PC-3 (cell line): ENCODE results near the gene NTF3. TPM values are rescaled to one million over a fixed set of nuclear protein-coding genes. Genes with fewer than 3 reads are reported as not detected.

Experiments
- ATAC-seq: fragments of 200-7000 bp; cut with Tn5 transposase; 2 replicates; pipeline ENCODE4 v1.9.1; 2020; ENCODE audit warnings: mild to moderate bottlenecking, moderate library complexity
- BruUV-seq: library from RNA; stranded (reverse); fragments of 400-500 nt; replicated peaks from 2 replicates; lab custom pipeline; 2021; lab: Mats Ljungman, UMichigan
- CTCF ChIA-PET: fragments of 300-600 bp; sonication (Branson Sonifier 250); formaldehyde crosslinking; loops from one replicate; lab custom pipeline; 2022; ENCODE audit warnings: antibody characterized with exemption; lab: Charles Lee
- POLR2A ChIA-PET: fragments of 300-600 bp; sonication (Branson Sonifier 250); formaldehyde crosslinking; loops from one replicate; lab custom pipeline; 2022; ENCODE audit warnings: antibody characterized with exemption; ENCODE audit not compliant: unreplicated experiment; lab: Charles Lee
- DNase-seq: peaks from one replicate; pipeline ENCODE4 v3.0.0-alpha.2; 2015
- H2AFZ ChIP-seq: fragments of 300-600 bp; sonication (generic); 2 replicates; pipeline ENCODE4 v1.6.0; 2016; ENCODE audit warnings: antibody characterized with exemption, low read length
- H3F3A ChIP-seq: fragments of 300-600 bp; sonication (generic); one replicate; pipeline ENCODE4 v1.6.0; 2017; ENCODE audit warnings: antibody characterized with exemption, low read length, control low read depth, mild to moderate bottlenecking; ENCODE audit not compliant: unreplicated experiment
- H3K27ac ChIP-seq: fragments of 300-600 bp; sonication (generic); 2 replicates; pipeline ENCODE4 v1.5.1; 2016; ENCODE audit warnings: mild to moderate bottlenecking, low read length
- H3K27me3 ChIP-seq: fragments of 300-600 bp; sonication (generic); 2 replicates; pipeline ENCODE4 v1.6.1; 2016; ENCODE audit warnings: low read length, mixed read lengths
- H3K36me3 ChIP-seq: fragments of 300-600 bp; sonication (generic); 2 replicates; pipeline ENCODE4 v1.6.1; 2016; ENCODE audit warnings: low read depth, mixed run types, low read length, mixed read lengths
- H3K4me1 ChIP-seq: fragments of 300-600 bp; sonication (generic); 2 replicates; pipeline ENCODE4 v1.5.1; 2016; ENCODE audit warnings: low read length; ENCODE audit not compliant: insufficient read depth
- H3K4me2 ChIP-seq: fragments of 300-600 bp; sonication (generic); 2 replicates; pipeline ENCODE4 v1.6.0; 2016; ENCODE audit warnings: low read length
- H3K4me3 ChIP-seq: fragments of 300-600 bp; sonication (generic); 2 replicates; pipeline ENCODE4 v1.5.1; 2016; ENCODE audit warnings: mild to moderate bottlenecking, low read length, mixed read lengths
- H3K79me2 ChIP-seq: fragments of 300-600 bp; sonication (generic); 2 replicates; pipeline ENCODE4 v1.6.1; 2017; ENCODE audit warnings: low read length, mixed read lengths
- H3K9ac ChIP-seq: fragments of 300-600 bp; sonication (generic); 2 replicates; pipeline ENCODE4 v1.6.0; 2016; ENCODE audit warnings: mild to moderate bottlenecking, low read length
- H3K9me2 ChIP-seq: fragments of 300-600 bp; sonication (generic); replicated peaks from 2 replicates; pipeline ENCODE4 v1.6.1; 2016; ENCODE audit warnings: mixed run types, low read length, mixed read lengths
- H3K9me3 ChIP-seq: fragments of 300-600 bp; sonication (generic); 2 replicates; pipeline ENCODE4 v1.6.1; 2016; ENCODE audit warnings: low read length, mixed read lengths
- H4K20me1 ChIP-seq: fragments of 300-600 bp; sonication (generic); 2 replicates; pipeline ENCODE4 v1.6.1; 2016; ENCODE audit warnings: low read length, mixed read lengths
- CTCF ChIP-seq: fragments of 300-600 bp; sonication (generic); conservative IDR thresholded peaks from 2 replicates; pipeline ENCODE4 v1.5.1; 2017; ENCODE audit warnings: antibody characterized with exemption, low read depth, mild to moderate bottlenecking, low read length
- EZH2 ChIP-seq: fragments of 300-600 bp; sonication (generic); IDR thresholded peaks from one replicate; pipeline ENCODE4 v1.6.1; 2017; ENCODE audit warnings: antibody characterized with exemption, mild to moderate bottlenecking, low read length; ENCODE audit not compliant: unreplicated experiment
- EZH2phosphoT487 ChIP-seq: fragments of 300-600 bp; sonication (generic); IDR thresholded peaks from 2 replicates; pipeline ENCODE4 v1.6.1; 2018; ENCODE audit warnings: mild to moderate bottlenecking, antibody characterized with exemption, low read length, borderline replicate concordance
- intact Hi-C: fragments of 100-400 bp; cut with micrococcal nuclease; formaldehyde crosslinking; loops from 2 replicates; pipeline ENCODE4 v1.9.0; 2023
- total RNA-seq: library from RNA; depleted of rRNA; stranded (reverse); fragments of >200 nt; gene quantifications from 2 replicates; pipeline ENCODE4 v1.2.3, GENCODE V29; 2014

NTF3 gene
- total RNA-seq, 1 experiment from 2014 or later, result not detected

- H3K27me3 ChIP-seq, result no peaks in the 10 kb centered on the region
- no peaks in the 10 kb centered on the region for H3K4me1 ChIP-seq
- POLR2A ChIA-PET, result no interaction called here
- H3K79me2 ChIP-seq, result no peaks in the 10 kb centered on the region
- CTCF ChIA-PET, result no interaction called here
- no peak for TF ChIP-seq EZH2
- TF ChIP-seq EZH2phosphoT487, result no peak
- TF ChIP-seq CTCF, result no peak
- no peak overlapping the region for H3K9ac ChIP-seq
- no peak overlapping the region for H3K27ac ChIP-seq
- ATAC-seq (no peak), DNase-seq (no peak)
- H3F3A ChIP-seq, result no peaks in the 10 kb centered on the region
- no peak overlapping the region for H3K4me2 ChIP-seq
- BruUV-seq, result no TSS peak
- H3K36me3 ChIP-seq, result no peaks in the 10 kb centered on the region
- H3K4me3 ChIP-seq, result no peak overlapping the region
- H3K9me3 ChIP-seq, result no peaks in the 10 kb centered on the region
- no peak overlapping the region for H2AFZ ChIP-seq
- no peaks in the 10 kb centered on the region for H4K20me1 ChIP-seq
- no peaks in the 10 kb centered on the region for H3K9me2 ChIP-seq
- intact Hi-C loops, result no loop called here
These were observed 76.0 kb downstream of the NTF3 start for GRCh38 chr12:5507944-5508343.

GRCh38 chr12:5509102-5509501, 77.2 kb downstream of the NTF3 start:
- Histone ChIP-seq H3K9me3 (no peaks in the 10 kb centered on the region), H3K27ac (no peak overlapping the region), H3K36me3 (no peaks in the 10 kb centered on the region), H3K4me1 (no peaks in the 10 kb centered on the region), H3K4me2 (no peak overlapping the region), H3K4me3 (no peak overlapping the region), H3K9me2 (no peaks in the 10 kb centered on the region), H2AFZ (no peak overlapping the region), H3K9ac (no peak overlapping the region), H3K27me3 (peaks cover 2% of the 10 kb centered on the region; the same call in 1 of the 2 replicates), H3K79me2 (no peaks in the 10 kb centered on the region), H4K20me1 (no peaks in the 10 kb centered on the region), H3F3A (no peaks in the 10 kb centered on the region)
- ATAC-seq (no peak), DNase-seq (no peak)
- ChIA-PET POLR2A (no interaction called here), CTCF (no interaction called here)
- intact Hi-C loops, result no loop called here
- no peak for TF ChIP-seq CTCF
- TF ChIP-seq EZH2phosphoT487, result no peak
- no peak for TF ChIP-seq EZH2
- BruUV-seq, result no TSS peak

GRCh38 chr12:5509557-5509956, 77.6 kb downstream of the NTF3 start:
- no peak for ATAC-seq
- POLR2A ChIA-PET, result no interaction called here

More at GRCh38 chr12:5509557-5509956, 77.6 kb downstream of the NTF3 start:
- no peaks in the 10 kb centered on the region for H3K4me1 ChIP-seq
- intact Hi-C loops, result no loop called here
- H3K9ac ChIP-seq, result no peak overlapping the region
- no peak for TF ChIP-seq CTCF
- no peak for TF ChIP-seq EZH2
- TF ChIP-seq EZH2phosphoT487, result no peak
- no peak overlapping the region for H3K27ac ChIP-seq
- no peaks in the 10 kb centered on the region for H3K9me2 ChIP-seq
- no peaks in the 10 kb centered on the region for H3K9me3 ChIP-seq
- no peak overlapping the region for H3K4me3 ChIP-seq
- no peak for DNase-seq
- H3K4me2 ChIP-seq, result no peak overlapping the region
- no peaks in the 10 kb centered on the region for H3K36me3 ChIP-seq
- CTCF ChIA-PET, result no interaction called here
- H4K20me1 ChIP-seq, result no peaks in the 10 kb centered on the region
- H3F3A ChIP-seq, result no peaks in the 10 kb centered on the region
- H2AFZ ChIP-seq, result no peak overlapping the region
- peaks cover 6% of the 10 kb centered on the region; the same call in 1 of the 2 replicates for H3K27me3 ChIP-seq
- no peaks in the 10 kb centered on the region for H3K79me2 ChIP-seq
- no TSS peak for BruUV-seq
